ENCODE measurements around the gene HSD3B1. TPM values are rescaled to one million over a fixed set of nuclear protein-coding genes. Genes with fewer than 3 reads are reported as not detected.
A peak's percentile ranks its signal among the peaks of the same experiment; 100 is the strongest.

Gene HSD3B1
- total RNA-seq, 4 donors from 2014 or later = not detected

DNA sequence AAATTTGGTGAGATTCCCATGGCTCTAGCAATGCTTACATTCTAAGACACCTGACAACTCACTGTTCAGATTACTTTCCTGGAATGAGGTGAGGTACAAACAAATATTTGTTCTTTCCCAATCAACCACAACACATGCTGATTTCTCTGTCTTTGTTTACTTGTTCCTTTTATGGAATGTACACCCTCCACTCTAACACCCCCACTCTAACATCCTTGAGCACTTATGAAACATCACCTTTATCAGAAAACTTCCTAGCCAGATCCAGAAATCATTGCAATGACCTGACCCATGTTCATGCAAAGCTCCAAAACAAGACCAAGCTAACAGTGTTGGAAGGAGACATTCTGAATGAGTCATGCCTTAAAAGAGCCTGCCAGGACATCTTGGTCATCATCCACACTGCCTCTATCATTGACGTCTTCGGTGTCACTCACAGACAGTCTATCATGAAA is 35.5 kb downstream of the HSD3B1 start:
- no peaks in the 10 kb centered on the region for H3K9me3 ChIP-seq
- H3K27ac ChIP-seq = no peak overlapping the region
- 85 to 94% methylated on average over 2 of the region's 2 CpGs for WGBS, 2 donors
- TF ChIP-seq, protein P1, sequence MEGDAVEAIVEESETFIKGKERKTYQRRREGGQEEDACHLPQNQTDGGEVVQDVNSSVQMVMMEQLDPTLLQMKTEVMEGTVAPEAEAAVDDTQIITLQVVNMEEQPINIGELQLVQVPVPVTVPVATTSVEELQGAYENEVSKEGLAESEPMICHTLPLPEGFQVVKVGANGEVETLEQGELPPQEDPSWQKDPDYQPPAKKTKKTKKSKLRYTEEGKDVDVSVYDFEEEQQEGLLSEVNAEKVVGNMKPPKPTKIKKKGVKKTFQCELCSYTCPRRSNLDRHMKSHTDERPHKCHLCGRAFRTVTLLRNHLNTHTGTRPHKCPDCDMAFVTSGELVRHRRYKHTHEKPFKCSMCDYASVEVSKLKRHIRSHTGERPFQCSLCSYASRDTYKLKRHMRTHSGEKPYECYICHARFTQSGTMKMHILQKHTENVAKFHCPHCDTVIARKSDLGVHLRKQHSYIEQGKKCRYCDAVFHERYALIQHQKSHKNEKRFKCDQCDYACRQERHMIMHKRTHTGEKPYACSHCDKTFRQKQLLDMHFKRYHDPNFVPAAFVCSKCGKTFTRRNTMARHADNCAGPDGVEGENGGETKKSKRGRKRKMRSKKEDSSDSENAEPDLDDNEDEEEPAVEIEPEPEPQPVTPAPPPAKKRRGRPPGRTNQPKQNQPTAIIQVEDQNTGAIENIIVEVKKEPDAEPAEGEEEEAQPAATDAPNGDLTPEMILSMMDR (IDR thresholded peaks at IDR 0.05) = no peak
- no peak for TF ChIP-seq POLR2A (IDR thresholded peaks at IDR 0.05)
- no peaks in the 10 kb centered on the region for H3K4me1 ChIP-seq
- H3K4me3 ChIP-seq (replicated peaks in 1 of 3) = no peak overlapping the region
- intact Hi-C loops (cut with DNase I) = no loop called here
- no peak for DNase-seq
- H3K27me3 ChIP-seq = no peaks in the 10 kb centered on the region
- no peaks in the 10 kb centered on the region for H3K36me3 ChIP-seq

DNA sequence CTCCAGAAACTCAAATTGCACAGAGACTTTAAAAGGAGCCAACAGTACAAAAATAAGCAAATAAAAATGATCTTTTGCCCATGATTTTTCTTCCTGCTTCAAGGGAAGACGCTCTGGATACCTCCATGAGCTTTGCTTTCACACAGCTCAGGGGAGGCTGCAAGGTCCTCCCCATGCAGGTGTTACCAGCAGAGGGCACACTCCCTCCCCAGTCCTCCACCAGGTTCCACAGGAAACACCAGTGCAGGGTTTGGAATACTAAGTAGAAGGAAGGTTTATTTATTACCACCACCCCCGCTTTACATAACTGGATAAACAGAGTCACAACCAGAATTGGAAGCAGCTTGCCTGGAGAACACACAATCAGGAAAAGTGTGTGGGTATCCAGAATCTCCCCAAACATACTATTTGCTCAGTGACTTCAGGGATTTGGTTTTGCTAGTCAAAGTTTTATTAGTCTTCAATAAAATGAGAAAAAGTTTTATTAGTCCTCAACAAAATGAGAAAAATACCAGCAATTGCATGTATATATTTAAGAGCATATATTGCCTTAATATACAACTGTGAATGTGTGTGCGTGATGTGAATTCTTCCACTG is 37.3 kb downstream of the HSD3B1 start:
- intact Hi-C loops (cut with DNase I) = no loop called here
- Histone ChIP-seq H3K4me1 (no peaks in the 10 kb centered on the region), H3K4me3 (replicated peaks in 1 of 3) (no peak overlapping the region), H3K27ac (no peak overlapping the region), H3K27me3 (no peaks in the 10 kb centered on the region), H3K36me3 (no peaks in the 10 kb centered on the region), H3K9me3 (no peaks in the 10 kb centered on the region)
- no peak for DNase-seq
- no peak for TF ChIP-seq POLR2A (IDR thresholded peaks at IDR 0.05)
- TF ChIP-seq, protein P1 (IDR thresholded peaks at IDR 0.05) = peak in 1 of 6 experiments; percentile 28
- WGBS, 2 donors = 56 to 66% methylated on average over 3 of the region's 3 CpGs

DNA sequence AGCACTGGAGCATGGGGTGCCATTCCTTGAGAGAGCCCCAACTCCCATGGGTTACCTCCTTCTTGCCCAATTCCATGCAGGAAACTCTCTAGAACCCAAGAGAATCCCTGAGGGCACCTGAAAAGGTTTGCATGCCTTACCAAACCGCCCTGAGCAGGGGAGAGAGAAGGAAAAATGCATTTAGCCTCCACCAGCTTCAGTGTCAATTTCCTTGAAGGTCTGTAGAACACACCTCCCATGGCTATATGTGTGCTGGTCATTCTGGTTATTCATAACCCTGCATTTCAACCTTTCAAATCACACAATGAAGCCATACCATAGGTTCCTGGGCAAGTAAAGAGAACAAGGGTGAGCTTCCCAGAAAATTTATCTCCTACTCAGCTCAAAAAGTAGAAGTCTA is 39.6 kb downstream of the HSD3B1 start:
- no peak overlapping the region for H3K4me3 ChIP-seq (replicated peaks in 1 of 3)
- DNase-seq = no peak
- no peak overlapping the region for H3K27ac ChIP-seq
- TF ChIP-seq, protein P1 (IDR thresholded peaks at IDR 0.05) = no peak
- no peak for TF ChIP-seq POLR2A (IDR thresholded peaks at IDR 0.05)
- intact Hi-C loops (cut with DNase I) = no loop called here
- 63 to 80% methylated on average over 1 of the region's 1 CpG for WGBS, 2 donors
- H3K4me1 ChIP-seq = no peaks in the 10 kb centered on the region
- H3K27me3 ChIP-seq = no peaks in the 10 kb centered on the region
- no peaks in the 10 kb centered on the region for H3K9me3 ChIP-seq
- H3K36me3 ChIP-seq = no peaks in the 10 kb centered on the region

DNA sequence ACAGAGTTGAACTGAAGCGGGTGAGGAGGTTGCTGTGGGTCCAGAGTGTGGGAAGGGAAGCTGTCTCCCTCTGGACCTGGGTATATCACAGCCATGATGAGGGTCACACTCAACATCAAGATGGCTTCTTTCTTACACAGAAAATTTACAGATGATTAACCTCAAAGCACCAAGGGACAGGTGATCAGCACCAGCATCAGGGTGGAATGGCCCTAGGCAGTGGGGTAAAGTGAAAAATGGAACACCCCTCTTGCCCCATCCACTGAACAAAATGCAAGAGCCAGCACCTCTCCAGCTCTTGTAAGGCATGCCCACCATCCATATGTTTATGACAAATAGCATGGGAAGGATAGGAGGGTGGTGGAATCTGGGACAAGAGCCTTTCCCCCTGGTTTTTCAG is 40.3 kb downstream of the HSD3B1 start:
- no peak for DNase-seq
- Histone ChIP-seq H3K36me3 (no peaks in the 10 kb centered on the region), H3K4me3 (replicated peaks in 1 of 3) (no peak overlapping the region), H3K4me1 (no peaks in the 10 kb centered on the region), H3K27me3 (no peaks in the 10 kb centered on the region), H3K9me3 (no peaks in the 10 kb centered on the region), H3K27ac (no peak overlapping the region)
- intact Hi-C loops (cut with DNase I) = no loop called here
- TF ChIP-seq, protein P1 (IDR thresholded peaks at IDR 0.05) = no peak
- no peak for TF ChIP-seq POLR2A (IDR thresholded peaks at IDR 0.05)
- WGBS, 2 donors = 94 to 100% methylated on average over 1 of the region's 1 CpG

DNA sequence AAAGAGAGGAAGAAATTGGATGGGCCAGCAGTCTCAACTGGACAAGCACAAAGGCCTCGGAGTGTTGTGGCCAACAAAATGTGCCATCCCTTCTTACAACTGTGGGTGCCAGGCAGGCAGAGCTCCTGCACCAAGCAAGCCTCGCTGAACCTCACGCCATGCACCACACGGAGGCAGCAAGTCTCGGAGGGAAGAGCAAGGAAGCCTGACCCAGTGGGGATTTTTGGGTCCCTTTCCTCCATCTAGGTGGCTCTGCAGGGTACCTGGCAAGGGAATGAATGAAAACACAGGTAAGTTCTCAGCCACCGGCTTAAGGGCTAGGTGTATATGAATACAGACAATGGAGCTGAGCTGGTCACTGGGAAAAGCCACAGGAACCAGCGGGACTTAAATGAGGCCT is 40.8 kb downstream of the HSD3B1 start:
- TF ChIP-seq POLR2A (IDR thresholded peaks at IDR 0.05) = no peak
- TF ChIP-seq, protein P1 (IDR thresholded peaks at IDR 0.05) = no peak
- 89 to 93% methylated on average over 7 of the region's 7 CpGs for WGBS, 2 donors
- no peak for DNase-seq

More for the DNA sequence above, 40.8 kb downstream of the HSD3B1 start:
- Histone ChIP-seq H3K27me3 (no peaks in the 10 kb centered on the region), H3K4me1 (no peaks in the 10 kb centered on the region), H3K4me3 (replicated peaks in 1 of 3) (no peak overlapping the region), H3K36me3 (no peaks in the 10 kb centered on the region), H3K9me3 (no peaks in the 10 kb centered on the region), H3K27ac (no peak overlapping the region)
- intact Hi-C loops (cut with DNase I) = no loop called here

All from thyroid gland (tissue), 4 donors.